Measurements from ENCODE around the gene SPTBN5.

- TF ChIP-seq CTCF (IDR thresholded peaks at IDR 0.05; ENCODE audit: poor library complexity, severe bottlenecking): no peak
- no peak for TF ChIP-seq POLR2AphosphoS5 (IDR thresholded peaks at IDR 0.05)
- TF ChIP-seq MXI1 (conservative IDR thresholded peaks at IDR 0.05; ENCODE audit: poor library complexity, severe bottlenecking): no peak
- no peak for TF ChIP-seq SMC3 (conservative IDR thresholded peaks at IDR 0.05; ENCODE audit: poor library complexity)
- TF ChIP-seq TAF1 (IDR thresholded peaks at IDR 0.05; ENCODE audit: low read depth): no peak
- no peak for TF ChIP-seq EZH2 (IDR thresholded peaks at IDR 0.05; ENCODE audit: borderline replicate concordance, insufficient read depth, low read length, poor library complexity, severe bottlenecking)
- no peak for TF ChIP-seq RAD21 (conservative IDR thresholded peaks at IDR 0.05)
- no peak for TF ChIP-seq EP300 (conservative IDR thresholded peaks at IDR 0.05; ENCODE audit: poor library complexity, severe bottlenecking)
Observed at GRCh38 chr15:41894791-41895463, 1.1 kb upstream of the SPTBN5 start.
